ENCODE data around the gene RIMBP2.

DNA sequence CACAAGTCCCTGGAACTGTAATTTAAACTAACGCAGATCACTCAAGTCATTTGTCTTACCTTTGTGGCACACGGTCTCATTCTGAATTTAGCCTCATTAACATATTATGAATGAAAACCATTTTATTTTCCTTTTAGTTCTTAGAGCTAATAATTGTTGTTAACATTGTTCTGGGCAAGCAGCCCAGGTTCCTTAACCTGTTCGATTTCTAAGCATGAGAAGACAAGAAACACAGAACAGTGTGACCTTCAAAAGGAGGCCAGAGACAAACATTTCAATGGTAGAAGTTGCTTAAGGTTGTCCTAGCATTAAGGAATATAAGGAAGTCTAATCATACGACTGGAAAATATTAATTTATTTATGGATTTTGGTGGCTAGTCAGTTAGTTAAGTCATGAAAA is 343.2 kb downstream of the RIMBP2 start:
- TF ChIP-seq, protein P1, sequence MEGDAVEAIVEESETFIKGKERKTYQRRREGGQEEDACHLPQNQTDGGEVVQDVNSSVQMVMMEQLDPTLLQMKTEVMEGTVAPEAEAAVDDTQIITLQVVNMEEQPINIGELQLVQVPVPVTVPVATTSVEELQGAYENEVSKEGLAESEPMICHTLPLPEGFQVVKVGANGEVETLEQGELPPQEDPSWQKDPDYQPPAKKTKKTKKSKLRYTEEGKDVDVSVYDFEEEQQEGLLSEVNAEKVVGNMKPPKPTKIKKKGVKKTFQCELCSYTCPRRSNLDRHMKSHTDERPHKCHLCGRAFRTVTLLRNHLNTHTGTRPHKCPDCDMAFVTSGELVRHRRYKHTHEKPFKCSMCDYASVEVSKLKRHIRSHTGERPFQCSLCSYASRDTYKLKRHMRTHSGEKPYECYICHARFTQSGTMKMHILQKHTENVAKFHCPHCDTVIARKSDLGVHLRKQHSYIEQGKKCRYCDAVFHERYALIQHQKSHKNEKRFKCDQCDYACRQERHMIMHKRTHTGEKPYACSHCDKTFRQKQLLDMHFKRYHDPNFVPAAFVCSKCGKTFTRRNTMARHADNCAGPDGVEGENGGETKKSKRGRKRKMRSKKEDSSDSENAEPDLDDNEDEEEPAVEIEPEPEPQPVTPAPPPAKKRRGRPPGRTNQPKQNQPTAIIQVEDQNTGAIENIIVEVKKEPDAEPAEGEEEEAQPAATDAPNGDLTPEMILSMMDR (IDR thresholded peaks at IDR 0.05; ENCODE audit: low read depth, low read length) = no peak
- no peak for TF ChIP-seq EZH2phosphoT487 (IDR thresholded peaks at IDR 0.05; ENCODE audit: low read depth)

Data from OCI-LY3 (cell line).